Right forelimb (tissue), 1 donor: ENCODE measurements around the gene MADD.
"Not testable (repeated sequence)": the region's sequence is repeated elsewhere in the genome, so short reads cannot be mapped to it uniquely, and the experiment has no call there.

Experiments
- DNase-seq: peaks from one replicate; pipeline ENCODE4 v3.0.0-alpha.2; 2018

Gene MADD

DNA sequence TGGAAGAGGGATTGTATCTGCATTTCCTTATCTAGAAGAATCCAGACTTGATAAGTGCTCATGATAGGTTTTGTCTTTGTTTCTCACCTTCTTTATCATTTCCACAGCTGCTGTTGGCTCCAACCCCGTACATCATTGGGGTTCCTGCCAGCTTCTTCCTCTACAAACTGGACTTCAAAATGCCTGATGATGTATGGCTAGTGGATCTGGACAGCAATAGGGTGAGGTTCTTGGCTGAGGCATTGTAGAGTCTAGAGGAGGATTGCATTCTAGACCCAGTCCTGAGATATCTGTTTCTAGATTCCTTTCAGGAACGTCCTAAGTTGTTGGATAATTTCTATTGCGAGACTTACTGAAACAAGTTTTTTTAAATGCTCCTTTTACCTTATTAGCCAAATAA is 8.1 kb downstream of the MADD start:
- DNase-seq = no peak

DNA sequence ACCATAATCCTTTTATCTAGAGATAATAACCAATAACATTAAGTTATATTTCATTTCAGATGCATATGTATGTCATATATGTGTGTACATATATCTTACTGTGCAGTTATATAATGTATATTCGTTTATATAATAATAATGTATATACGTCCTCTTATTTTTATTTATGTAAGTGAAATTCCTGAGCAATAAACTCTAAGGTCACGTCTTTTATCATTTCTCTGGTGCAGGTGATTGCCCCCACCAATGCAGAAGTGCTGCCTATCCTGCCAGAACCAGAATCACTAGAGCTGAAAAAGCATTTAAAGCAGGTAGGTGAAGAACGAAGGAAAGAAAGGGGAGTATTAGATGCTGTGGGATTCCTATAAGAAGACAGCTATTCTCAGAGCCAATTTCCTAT is 8.8 kb downstream of the MADD start:
- DNase-seq = no peak

DNA sequence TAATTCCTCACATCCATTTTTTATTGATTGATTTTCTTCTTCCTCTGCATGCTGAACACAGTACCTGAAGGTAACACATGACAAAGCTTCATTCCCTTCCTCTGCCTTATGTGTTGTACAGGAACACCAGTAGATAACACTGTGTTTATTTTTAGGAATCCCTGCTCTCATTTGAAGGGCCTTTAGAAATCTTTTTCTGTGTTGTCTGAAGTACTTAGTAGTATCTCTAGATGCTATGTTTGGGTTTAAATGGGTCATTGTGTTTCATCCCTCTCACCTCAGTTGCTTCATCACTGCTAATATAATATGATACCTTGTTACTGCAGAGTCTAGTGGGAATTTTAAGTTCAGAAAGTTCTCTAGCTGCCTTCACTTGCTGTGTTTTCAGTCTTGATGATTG is 10.2 kb downstream of the MADD start:
- no peak for DNase-seq

DNA sequence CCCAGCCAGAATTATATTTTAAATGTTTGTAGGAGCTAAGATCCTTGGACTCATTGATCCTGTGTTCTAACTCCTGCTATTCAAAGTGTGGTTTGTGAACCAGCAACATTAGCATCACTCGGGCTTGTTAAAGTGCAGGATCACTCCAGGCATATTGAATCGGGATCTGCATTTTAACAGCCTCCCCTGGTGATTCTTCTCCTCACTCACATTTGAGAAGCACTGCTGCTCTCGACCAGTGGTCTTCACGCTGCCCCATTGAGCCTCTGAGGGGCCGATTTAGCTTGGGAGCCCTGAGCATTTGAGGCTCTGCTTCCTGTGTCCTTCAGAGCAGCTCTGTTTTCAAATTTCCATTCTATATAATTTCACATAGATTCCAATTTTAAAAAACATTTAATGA is 10.9 kb downstream of the MADD start:
- no peak for DNase-seq

DNA sequence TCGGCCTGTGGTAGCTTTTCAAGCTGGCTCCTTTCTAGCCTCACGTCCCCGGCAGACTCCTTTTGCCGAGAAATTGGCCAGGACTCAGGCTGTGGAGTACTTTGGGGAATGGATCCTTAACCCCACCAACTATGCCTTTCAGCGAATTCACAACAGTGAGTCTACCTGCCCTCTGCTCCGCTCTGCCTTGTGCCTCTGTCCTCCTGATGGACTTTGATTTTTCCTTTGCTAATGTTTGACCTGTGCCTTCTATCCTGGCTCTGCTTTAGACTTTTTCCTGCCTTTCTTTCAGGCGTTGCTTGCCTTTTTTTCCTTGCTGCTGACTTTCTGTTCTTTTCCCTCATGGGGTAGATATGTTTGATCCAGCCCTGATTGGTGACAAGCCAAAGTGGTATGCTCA is 12.5 kb downstream of the MADD start:
- DNase-seq = no peak

DNA sequence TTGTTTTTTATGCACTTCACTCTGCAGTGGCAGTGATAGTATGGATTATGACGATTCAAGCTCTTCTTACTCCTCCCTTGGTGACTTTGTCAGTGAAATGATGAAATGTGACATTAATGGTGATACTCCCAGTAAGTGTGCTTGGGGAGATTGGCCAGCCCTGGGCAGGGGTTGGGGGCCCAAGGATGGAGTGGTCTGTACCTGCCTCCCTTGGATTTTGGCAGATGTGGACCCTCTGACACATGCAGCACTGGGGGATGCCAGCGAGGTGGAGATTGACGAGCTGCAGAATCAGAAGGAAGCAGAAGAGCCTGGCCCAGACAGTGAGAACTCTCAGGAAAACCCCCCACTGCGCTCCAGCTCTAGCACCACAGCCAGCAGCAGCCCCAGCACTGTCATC is 14.2 kb downstream of the MADD start:
- no peak for DNase-seq

- no peak for DNase-seq
Measured at GRCh38 chr11:47285969-47286770, 16.2 kb downstream of the MADD start.

DNA sequence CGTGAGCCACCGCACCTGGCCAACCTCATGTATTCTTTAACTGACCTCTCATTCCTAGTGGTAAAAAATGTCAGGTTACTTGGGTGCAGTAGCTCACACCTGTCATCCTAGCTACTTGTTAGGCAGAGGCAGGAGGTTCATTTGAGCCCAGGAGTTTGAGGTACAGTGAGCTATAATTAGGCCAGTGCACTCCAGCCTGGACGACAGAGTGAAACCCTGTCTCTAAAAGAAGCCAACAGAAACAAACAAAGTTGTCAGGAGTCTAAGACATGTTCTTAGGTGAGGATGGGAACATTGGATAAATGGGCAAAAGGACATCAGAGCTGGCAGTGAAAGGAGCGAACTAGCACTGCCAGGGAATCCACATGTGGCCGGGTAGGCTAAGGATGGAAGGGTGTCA is 18.1 kb downstream of the MADD start:
- no peak for DNase-seq

DNA sequence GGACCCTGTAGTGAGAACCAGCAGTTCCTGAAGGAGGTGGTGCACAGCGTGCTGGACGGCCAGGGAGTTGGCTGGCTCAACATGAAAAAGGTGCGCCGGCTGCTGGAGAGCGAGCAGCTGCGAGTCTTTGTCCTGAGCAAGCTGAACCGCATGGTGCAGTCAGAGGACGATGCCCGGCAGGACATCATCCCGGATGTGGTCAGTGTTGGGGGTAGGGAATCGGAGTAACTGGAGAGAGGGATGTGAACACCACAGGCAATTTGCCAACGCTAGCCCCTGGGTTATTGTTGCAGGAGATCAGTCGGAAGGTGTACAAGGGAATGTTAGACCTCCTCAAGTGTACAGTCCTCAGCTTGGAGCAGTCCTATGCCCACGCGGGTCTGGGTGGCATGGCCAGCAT is 19.9 kb downstream of the MADD start:
- no peak for DNase-seq

GRCh38 chr11:47295385-47295784 is 25.5 kb downstream of the MADD start:
- no peak for DNase-seq

- no peak for DNase-seq
Measured at GRCh38 chr11:47296045-47296444, 26.1 kb downstream of the MADD start.

GRCh38 chr11:47299078-47299477 is 29.1 kb downstream of the MADD start:
- DNase-seq = no peak

DNA sequence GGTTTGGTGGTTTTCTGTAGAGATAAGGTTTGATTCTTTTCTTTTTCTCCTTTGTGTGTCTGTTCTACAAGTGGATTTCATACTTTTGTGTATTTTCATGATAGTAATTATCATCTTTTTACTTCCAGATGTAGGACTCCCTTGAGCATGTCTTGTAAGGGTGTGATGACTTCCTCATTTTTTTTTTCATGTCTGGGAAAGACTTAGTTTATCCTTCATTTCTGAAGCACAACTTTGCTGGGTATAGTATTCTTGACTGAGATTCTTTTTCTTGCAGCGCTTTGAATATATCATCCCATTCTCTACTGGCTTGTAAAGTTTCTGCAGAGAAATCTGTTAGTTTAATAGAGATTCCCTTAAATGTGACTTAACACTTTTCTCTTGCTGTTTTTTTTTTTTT is 32.9 kb downstream of the MADD start:
- DNase-seq = no peak

- DNase-seq = no peak
Measured at GRCh38 chr11:47305734-47306483, 36.0 kb downstream of the MADD start.

- no peak for DNase-seq
Measured at GRCh38 chr11:47306484-47306844, 36.5 kb downstream of the MADD start.

GRCh38 chr11:47308050-47308823 is 38.3 kb downstream of the MADD start:
- DNase-seq = no peak

DNA sequence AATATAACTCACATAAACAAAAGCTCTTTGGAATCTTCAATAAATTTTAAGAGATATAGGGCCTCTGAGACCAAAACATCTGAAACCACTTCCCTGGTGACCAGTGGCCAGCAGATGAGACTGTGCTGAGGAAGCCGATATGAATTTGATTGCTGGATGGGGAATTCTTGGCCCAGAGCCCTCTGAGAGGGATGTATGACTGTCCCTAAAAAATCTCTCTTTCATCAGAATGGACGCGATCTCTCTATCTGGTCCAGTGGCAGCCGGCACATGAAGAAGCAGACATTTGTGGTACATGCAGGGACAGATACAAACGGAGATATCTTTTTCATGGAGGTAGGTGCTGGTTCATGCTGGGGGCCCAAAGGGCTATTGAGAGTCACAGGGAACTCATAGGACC is 45.1 kb downstream of the MADD start:
- no peak for DNase-seq

- not testable (repeated sequence) for DNase-seq
Measured at GRCh38 chr11:47316501-47316900, 46.6 kb downstream of the MADD start.

DNA sequence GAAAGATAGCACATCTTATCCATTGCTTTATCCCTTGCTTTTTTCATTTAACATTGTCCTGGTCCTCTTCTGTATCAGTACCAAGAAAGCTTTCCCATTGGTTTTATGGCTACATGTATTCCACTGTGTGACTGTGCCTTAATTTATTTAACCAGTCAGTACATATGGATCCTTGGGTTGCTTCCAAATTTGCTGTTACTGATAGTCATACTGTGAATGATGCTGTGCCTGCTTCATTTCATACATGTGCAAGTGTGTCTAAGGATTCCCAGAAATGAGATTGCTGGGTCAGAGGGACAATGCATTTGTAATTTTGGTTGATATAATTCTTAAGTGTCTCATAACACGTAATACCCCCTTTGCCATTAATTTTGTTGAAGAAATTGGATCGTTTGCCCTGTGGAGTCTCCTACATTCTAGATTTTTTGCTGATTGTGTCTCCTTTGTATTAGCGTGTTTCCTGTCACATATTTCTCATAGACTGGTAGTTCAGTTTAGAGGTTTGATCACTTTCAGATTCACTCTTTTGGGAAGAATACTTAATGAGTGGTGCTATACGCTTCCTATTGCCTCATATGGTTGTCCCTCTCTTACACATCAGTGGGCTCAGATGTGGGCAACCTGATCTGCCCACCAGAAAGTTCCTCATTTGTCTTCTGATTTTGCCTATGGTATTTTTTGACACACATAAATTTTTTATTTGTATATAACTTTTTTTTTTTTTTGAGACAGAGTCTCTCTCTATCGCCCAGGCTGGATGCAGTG is 47.3 kb downstream of the MADD start:
- no peak for DNase-seq

DNA sequence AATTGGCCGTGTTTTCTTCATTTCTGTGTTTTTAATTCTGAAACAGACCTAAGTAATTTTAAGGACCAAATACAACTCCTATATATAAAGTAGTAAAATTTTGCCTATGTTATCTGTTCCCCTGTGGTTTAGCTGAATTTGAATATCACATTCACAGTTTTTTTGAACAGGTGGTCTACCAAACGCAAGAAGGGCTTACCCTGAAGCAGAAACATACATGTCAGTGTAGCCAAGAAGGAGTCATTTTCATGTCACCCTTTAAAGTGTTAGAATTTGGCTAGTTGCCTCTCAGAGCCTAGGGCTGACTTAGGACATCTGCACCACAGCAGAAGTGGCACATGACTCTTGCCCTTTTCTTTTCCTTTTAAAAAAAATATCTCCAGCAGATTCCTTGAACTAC is 48.2 kb downstream of the MADD start:
- DNase-seq = no peak

- DNase-seq = no peak
Measured at GRCh38 chr11:47324520-47324919, 54.6 kb downstream of the MADD start.

GRCh38 chr11:47325271-47326041 is 55.5 kb downstream of the MADD start:
- no peak for DNase-seq
